GM21526 (cell line): Measurements from ENCODE around the gene ZNF490.
A peak's percentile ranks its signal among the peaks of the same experiment; 100 is the strongest.
"Not testable (repeated sequence)": the region's sequence is repeated elsewhere in the genome, so short reads cannot be mapped to it uniquely, and the experiment has no call there.

Experiments
- ATAC-seq: cut with Tn5 transposase; IDR thresholded peaks from one replicate; pipeline ENCODE4 v1.9.1; 2021; ENCODE audit warnings: moderate library complexity; ENCODE audit not compliant: unreplicated experiment, low FRiP score

Gene ZNF490

GRCh38 chr19:12610540-12611360 lies at the start of gene ZNF490, which contains the start of gene ZNF791:
Gene ZNF490, minus strand, starts transcription at chr19:12610813. Its CDS starts 133 bp downstream, at chr19:12610680.
Gene ZNF791, plus strand, starts transcription at chr19:12610920. Its CDS starts 160 bp downstream, at chr19:12611080.
- peak; percentile 57 for ATAC-seq

DNA sequence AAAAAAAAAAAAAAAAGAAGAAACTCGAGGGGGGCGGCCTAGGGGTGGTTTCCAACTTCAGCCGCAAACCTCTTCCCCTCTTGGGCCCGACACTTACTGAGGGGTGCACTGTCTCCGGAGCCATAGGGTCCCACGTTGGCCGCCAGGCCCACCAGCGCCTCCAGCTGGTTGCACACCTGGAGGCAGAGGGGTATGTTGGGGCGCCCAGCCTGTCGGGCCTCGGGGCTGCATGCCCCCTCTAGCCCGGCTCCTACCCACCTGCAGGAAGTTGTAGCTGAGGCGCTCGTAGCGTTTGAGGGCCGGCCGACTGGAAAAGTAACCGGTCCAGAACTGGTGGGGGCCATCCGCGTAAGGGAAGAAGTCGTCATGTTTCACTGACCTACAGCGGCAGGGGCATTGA lies 47.4 kb upstream of the ZNF490 start:
- no peak for ATAC-seq

- ATAC-seq = no peak
These were observed 46.4 kb upstream of the ZNF490 start for GRCh38 chr19:12656899-12657571.

GRCh38 chr19:12655546-12655945 lies 44.9 kb upstream of the ZNF490 start:
- ATAC-seq = no peak

DNA sequence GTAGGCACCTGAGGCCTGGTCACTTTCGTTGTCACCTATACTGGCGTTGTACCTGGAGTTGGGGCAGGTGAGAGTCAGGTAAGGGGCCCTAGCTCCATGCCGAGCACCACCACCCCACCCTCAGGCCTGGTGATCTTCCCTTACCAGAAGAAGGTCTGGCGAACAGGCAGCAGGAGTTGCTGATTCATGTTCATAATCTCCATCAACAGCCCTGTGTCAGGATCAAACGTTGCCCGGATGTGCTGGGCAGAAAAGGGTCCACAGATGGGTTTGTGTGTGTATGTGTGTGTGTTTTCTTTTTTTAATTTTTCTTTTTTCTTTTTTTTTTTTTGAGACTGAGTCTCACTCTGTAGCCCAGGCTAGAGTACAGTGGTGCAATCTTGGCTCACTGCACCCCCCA lies 41.6 kb upstream of the ZNF490 start:
- no peak for ATAC-seq

DNA sequence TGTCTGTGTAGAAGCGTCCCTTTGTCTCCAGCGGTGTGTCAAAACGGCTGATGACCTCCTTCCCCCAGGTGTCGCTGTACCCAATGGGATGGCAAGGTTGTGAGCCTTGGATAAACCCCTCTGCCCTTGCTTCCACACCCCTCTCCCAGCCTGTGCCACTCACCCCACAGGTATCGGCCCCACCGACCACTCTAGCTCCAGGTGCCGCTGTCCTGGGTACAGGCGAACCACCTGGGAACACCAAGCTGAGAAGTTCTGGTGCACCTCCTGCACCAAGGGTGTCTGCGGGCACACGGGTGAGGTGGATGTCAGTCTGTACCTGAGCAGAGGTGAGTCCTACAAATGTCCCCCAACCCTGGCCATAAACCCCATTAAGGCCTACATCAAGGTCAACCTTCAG lies 39.3 kb upstream of the ZNF490 start:
- no peak for ATAC-seq

- no peak for ATAC-seq
These were observed 37.5 kb upstream of the ZNF490 start for GRCh38 chr19:12648088-12648487.

DNA sequence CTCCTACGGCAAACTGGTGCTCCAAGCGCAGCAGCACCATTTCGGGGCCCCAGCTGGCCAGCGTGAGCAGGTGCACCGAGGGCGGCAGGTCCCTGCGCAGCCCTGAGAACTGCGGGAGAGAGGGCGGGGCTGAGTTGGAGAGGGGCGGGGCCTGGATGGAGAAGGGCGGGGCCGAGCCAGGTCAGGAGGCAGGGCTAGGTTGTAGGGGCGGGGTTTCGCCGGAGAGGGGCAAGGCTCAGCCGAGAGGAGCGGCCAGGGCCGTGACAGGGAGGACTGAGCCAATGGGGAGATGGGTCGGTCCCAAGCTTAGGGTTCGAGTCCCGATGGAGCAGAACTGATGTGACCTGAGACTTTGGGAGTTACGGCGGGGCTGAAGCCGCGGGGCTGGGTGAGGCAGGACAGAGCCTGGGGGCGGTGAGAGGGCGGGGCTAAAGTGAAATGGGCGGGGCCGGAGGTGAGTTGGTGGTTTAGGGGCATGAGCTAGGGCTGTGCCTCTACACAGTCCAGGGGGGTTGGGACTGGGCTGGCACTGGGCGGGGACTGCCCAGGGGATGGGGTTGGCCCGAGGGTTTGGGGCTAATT lies 37.0 kb upstream of the ZNF490 start:
- ATAC-seq = no peak

- no peak for ATAC-seq
These were observed 36.4 kb upstream of the ZNF490 start for GRCh38 chr19:12647047-12647446.

GRCh38 chr19:12646551-12646950 lies 35.9 kb upstream of the ZNF490 start:
- no peak for ATAC-seq

DNA sequence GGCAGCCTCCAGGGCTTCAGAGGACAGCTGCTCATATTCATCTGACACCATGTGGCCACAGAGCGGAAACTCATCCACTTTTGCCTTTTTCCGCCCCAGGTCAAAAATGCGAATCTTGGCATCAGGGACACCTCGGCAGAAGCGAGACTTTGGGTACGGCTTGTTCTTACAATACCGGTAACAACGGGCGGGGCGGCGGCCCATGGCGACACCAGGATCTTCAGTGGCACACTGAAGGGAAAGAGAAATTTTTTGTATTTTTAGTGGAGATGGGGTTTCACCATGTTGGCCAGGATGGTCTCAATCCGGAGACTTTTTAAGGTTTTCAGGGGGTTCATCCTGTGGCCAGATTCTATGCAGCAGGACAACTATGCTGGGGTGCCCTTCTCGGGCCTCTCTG lies 33.1 kb upstream of the ZNF490 start:
- not testable (repeated sequence) for ATAC-seq

DNA sequence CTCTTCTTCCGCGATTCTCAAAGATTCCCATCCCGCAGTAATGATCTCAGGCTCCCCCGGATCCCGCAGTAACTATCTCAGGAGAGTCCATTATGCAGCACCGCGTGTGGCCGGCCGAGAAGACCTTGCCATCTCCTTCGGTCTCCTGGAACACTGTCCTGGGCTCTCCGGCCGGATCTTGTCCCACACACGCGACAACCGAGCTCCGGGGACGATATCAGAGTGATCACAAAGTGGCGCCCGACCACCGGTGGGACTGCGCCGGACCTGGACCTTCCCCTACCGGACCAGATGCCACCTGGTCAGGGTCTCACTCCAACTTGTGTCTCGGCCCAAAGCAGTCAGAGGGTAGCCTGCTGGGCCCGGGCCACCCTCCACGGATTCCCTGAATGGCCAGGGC lies 31.9 kb upstream of the ZNF490 start:
- no peak for ATAC-seq

- no peak for ATAC-seq
These were observed 30.8 kb upstream of the ZNF490 start for GRCh38 chr19:12641456-12641855.

DNA sequence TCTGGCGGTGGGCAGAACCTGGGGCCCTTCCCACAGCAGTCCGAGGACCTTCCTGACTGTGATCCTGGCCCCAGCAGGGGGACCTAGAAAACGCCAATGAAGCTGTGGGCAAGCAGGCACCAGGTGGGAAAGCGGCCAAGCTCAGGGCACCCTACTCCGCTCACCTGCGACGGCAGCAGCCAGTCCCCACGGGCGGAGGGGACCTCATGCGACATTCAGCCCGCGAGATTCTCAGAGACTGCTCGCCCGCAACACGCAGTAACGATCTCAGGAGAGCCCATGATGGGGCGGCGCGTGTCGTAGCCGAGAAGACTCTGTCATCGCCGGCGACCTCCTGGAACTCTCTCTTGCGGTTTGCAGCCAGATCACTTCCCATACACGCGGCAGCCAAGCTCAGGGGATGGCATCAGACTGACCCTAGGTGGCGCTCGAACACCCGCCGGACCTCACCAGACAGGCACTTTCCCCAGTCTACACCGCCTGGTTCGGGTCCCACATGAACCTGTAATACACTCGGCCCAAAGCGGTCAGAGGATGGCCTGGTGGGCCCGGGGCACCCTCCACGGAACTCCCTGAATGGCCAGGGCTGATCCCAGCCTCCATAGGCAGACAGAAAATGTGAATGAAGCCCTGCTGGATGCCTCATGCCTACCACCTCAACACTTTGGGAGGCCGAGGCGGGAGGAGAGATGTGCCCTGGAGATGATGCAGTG lies 29.4 kb upstream of the ZNF490 start:
- ATAC-seq = no peak

DNA sequence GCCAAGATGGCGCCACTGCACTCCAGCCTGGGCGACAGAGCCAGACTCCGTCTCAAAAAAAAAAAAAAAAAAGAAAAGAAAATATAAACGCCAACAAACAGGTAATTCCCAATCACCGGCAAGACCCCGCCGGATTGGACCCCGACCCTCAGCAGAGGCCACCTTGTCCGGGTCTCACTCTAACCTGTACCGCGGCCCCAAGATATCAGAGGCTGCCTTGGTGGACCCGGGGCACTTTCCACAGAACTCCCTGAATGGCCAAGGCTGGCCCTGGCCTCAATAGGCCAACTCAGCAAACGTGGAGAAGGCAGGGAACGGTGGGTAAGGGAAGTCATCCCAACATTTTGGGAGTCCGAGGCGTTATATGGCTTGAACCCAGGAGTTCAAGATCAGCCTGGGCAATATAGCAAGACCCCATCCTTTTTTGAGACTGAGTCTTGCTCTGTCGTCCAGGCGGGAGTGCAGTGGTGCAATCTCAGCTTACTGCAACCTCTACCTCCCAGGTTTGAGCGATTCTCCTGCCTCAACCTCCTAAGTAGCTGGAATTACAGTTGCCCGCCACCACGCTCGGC lies 28.1 kb upstream of the ZNF490 start:
- ATAC-seq = no peak

- no peak for ATAC-seq
These were observed 26.0 kb upstream of the ZNF490 start for GRCh38 chr19:12636631-12637030.

- ATAC-seq = no peak
These were observed 18.6 kb upstream of the ZNF490 start for GRCh38 chr19:12629215-12629614.

DNA sequence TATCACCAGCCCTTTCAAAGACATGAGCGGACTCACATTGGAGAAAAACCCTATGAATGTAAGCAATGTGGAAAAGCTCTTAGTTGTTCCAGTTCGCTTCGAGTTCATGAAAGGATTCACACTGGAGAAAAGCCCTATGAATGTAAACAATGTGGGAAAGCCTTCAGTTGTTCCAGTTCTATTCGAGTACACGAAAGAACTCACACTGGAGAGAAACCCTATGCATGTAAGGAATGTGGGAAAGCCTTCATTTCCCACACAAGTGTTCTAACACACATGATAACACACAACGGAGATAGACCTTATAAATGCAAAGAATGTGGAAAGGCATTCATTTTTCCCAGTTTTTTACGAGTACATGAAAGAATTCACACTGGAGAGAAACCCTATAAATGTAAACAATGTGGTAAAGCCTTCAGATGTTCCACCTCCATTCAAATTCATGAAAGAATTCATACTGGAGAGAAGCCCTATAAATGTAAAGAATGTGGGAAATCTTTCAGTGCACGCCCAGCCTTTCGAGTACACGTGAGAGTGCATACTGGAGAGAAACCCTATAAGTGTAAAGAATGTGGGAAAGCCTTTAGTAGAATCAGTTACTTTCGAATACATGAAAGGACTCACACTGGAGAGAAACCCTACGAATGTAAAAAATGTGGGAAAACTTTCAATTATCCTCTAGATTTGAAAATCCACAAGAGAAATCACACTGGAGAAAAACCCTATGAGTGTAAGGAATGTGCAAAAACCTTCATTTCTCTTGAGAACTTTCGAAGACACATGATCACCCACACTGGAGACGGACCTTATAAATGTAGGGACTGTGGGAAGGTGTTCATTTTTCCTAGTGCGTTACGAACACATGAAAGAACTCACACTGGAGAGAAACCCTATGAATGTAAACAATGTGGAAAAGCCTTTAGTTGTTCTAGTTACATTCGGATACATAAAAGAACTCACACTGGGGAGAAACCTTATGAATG lies 17.7 kb upstream of the ZNF490 start:
- ATAC-seq = no peak

DNA sequence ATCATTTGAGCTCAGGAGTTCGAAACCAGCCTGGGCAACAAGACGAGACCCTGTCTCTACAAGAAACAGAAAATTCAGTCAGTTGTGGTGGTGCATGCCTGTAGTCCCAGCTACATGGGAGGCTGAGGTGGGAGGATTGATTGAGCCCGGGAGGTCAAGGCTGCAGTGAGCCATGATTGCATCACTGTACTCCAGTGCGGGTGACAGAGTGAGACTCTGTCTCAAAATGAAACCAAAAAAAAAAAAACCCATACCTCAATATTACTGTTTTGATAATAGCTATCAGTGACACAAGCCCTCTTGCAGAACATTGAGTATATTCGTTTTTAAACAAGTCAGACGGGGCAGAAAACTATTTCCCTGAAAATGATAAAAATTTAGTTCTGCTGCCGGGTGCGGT lies 16.3 kb upstream of the ZNF490 start:
- no peak for ATAC-seq
